Suprapubic skin (tissue), 4 donors: ENCODE data around the gene JMJD1C.

ENCODE experiments used
- CTCF ChIP-seq, 2 donors: fragments of 200-600 bp in 1 of 2; fragments of 450-650 bp in 1 of 2; sonication (generic) in 1 of 2; IDR thresholded peaks; one replicate each; pipeline ENCODE4 v1.5.1; 2016 to 2019; ENCODE audit warnings: antibody characterized with exemption in 2 of 2, mild to moderate bottlenecking in 1 of 2, moderate library complexity in 1 of 2
- POLR2A ChIP-seq, 2 donors: fragments of 450-650 bp; IDR thresholded peaks; one replicate each; pipeline ENCODE4 v1.6.1; 2017; ENCODE audit warnings: antibody characterized with exemption in 2 of 2, mild to moderate bottlenecking in 2 of 2, moderate library complexity in 2 of 2
- POLR2AphosphoS5 ChIP-seq, 3 donors: sonication (generic); formaldehyde crosslinking; IDR thresholded peaks; one replicate each; pipeline ENCODE4 v1.6.1; 2017; ENCODE audit warnings: antibody characterized with exemption in 3 of 3

- TF ChIP-seq POLR2A (IDR thresholded peaks at IDR 0.05) = no peak
- no peak for TF ChIP-seq CTCF (IDR thresholded peaks at IDR 0.05)
- TF ChIP-seq POLR2AphosphoS5 (IDR thresholded peaks at IDR 0.05) = no peak
Observed at GRCh38 chr10:63384675-63385074, 81.1 kb downstream of the JMJD1C start.
